NCI-H524 treated with DMSO at 0.1 percent for 48 hours (cell line): ENCODE data around the gene GPR89A.
A peak's percentile ranks its signal among the peaks of the same experiment; 100 is the strongest.
"Not testable (repeated sequence)": the region's sequence is repeated elsewhere in the genome, so short reads cannot be mapped to it uniquely, and the experiment has no call there.

ENCODE experiments used
- DNase-seq: peaks from one replicate; lab custom pipeline; 2025; lab: John Stamatoyannopoulos, UW

Gene GPR89A

GRCh38 chr1:145686078-145686477 is 78.3 kb downstream of the GPR89A start:
- DNase-seq: not testable (repeated sequence)

DNA sequence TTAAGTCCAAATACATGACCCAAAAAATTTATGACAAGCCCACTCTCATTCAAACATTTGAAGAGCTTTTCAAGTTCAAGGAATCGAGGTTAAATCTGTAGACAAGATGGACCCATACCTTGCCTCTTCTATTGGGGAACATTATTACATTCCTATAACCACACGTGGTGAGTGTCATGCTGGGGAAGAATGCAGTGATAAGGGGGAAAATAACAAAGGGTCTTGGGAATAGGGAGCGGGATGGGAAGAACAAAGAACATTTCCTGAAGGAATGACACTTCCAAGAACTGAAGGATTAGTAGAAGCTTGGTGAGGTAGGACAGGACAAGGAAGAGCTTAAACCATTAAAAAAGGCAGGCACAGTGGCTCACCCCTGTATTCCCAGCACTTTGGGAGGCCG is 80.5 kb downstream of the GPR89A start:
- DNase-seq: no peak

DNA sequence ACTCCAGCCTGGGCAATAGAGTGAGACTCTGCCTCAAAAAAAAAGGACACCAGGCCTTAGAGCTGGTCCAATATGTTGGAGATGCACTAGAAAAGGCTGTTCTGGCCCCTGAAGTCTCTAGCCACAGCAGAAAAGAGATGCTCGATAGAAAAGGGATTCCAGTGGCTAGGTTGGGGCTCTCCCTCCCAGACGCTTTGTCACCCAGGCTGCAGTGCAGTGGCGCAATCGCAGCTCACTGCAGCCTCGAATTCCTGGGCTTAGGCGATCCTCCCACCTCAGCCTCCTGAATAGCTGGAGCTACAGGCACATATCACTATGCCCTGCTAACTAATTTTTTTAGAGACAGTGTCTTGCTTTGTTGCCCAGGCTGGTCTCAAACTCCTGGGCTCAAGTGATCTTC is 81.1 kb downstream of the GPR89A start:
- no peak for DNase-seq

DNA sequence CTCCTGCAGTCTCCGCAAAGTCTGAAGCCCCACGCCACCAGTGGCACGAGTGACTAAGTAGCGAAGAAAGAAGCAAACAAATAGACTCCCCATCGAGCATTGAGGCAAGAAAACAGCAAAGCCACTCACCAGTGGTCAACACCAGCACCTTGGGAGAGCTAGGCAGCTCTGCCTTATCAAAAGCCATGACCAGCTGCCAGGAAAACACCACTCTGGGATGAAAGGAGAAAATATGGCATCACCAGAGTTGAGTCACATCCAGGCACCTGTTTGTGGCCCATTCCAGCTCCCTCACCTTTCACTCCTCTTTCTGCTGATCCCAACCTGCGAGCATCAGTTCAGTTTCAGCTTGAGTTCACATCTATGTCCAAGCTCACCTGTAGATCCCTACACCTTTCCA is 82.1 kb downstream of the GPR89A start:
- no peak for DNase-seq

DNA sequence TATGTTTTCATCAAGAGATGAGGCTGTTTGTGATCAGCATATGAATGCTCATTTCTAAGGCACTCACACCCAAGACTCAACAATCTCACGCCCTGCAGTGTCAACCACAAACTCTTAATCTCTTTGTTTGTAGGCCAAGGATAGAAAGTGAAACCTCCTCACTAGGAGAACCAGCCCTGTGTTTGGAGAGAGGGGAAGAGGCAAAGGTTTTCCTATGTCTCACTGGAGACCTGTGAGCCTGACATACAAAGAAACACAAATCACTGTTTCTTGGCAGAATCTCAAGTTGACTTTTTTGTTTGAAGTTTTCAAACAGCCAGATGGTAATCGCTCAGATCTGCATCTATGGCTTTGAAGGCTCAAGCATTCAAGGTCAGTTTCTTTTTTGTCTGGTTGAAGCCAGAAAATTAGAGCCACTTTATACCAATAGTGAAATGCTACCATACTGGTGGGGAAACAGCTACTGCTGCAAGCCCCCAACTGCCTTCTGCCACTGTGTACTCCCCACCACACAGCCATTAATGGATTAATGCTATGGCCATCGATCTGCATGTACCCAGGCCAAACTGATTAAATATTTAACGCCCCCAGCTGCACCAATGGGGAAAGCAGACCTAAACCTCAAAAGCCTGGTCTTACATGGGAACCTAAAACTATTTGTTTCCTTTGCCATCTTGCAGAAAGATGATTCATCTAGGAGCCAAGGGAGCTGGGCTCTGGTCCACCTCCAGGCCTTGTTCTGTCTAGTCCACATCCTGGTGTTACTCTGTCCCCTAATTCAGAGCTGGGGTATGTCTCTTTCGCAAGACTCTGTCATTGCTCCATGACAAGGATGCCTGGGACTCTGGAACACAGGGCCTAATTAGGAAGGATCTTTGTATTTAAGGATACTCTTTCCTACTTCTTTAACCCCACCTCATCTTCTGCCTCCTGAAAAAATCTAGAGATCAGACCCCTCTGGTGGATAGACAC is 83.1 kb downstream of the GPR89A start:
- DNase-seq: no peak

- no peak for DNase-seq
Observed at GRCh38 chr1:145692785-145693443, 85.1 kb downstream of the GPR89A start.

- peak; percentile 29 for DNase-seq
Observed at GRCh38 chr1:145695821-145696629, 88.2 kb downstream of the GPR89A start.

GRCh38 chr1:145696630-145696960 is 88.8 kb downstream of the GPR89A start:
- no peak for DNase-seq

DNA sequence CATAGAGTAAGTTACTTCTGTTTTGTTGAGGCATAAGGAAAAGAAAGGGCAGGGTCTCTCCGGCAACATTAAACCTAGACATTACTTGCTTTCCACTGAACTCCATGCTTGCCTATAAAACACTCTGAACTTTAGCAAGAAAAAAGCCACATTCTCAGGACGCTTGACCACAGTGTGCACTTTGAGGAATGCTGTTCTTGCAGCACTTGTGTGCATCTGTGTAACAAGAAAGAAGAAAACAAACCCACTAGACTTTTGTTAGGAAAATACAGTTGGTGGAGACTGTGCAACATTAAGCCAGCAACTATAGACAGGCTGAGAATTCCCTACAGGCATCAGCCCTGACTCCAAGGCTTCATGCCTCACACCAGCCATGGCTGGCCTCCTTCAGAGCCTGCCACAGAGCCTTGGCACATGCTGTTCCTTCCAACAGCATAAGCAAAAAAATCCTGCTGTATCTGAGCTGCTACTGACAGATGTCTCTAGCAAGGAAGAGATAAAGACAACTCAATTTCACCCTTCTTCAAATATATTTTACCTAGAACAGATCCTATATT is 93.6 kb downstream of the GPR89A start:
- DNase-seq: no peak

GRCh38 chr1:145702052-145702451 is 94.3 kb downstream of the GPR89A start:
- no peak for DNase-seq

DNA sequence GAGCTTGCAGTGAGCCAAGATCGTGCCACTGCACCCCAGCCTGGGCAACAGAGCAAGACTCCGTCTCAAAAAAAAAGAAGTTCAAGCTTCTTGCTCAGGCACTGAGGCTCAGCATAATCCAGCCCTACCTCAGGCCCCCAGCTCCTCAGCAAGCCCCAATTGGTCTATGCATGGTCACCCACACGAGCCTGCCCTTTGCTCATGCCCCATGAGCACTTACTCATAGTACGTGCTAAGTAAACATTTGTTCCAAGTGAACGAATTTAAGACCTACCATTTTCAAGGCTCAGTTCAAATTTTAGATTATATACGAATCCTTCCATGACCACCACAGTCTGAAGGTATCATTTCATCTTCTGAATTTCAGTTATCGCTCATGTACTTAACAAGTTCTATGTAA is 95.0 kb downstream of the GPR89A start:
- no peak for DNase-seq

- no peak for DNase-seq
Observed at GRCh38 chr1:145705622-145706021, 97.8 kb downstream of the GPR89A start.

- DNase-seq: no peak
Observed at GRCh38 chr1:145706086-145706664, 98.4 kb downstream of the GPR89A start.

GRCh38 chr1:145707183-145707867 is 99.5 kb downstream of the GPR89A start, which contains the start of gene PDZK1:
PDZK1 (minus strand) TSS chr1:145707368; CDS start chr1:145688021, 19,347 bp downstream.
- no peak for DNase-seq

- no peak for DNase-seq
Observed at GRCh38 chr1:145708063-145708462, 100.3 kb downstream of the GPR89A start.

DNA sequence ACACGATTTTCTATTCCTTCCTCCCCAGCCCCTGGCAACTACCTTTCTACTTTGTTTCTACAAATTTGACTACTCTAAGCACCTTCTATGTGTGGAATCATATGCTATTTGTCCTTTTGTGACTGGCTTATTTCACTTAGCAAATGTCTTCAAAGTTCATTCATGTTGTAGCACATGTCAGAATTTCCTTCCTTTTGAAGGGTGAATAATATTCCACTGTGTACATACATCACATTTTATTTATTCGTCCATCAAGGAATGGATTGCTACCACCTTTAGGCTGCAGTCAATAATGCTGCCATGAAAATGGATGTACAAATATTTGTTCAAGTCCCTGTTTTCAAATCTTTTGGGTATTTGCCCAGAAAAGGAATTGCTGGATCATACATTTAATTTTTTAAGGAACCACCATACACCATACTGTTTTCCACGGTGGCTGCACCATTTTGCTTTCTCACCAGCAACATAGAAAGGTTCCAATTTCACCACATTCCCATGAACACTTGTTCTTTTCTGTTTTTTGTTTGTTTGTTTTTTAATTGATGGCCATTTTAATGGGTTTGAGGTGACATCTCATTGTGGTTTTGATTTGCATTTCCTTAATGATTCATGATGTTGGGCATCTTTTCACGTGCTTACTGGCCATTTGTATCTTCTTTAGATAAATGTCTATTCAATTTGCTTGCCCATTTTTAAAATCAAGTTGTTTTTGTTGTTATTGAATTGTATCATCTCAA is 102.7 kb downstream of the GPR89A start:
- no peak for DNase-seq

- DNase-seq: no peak
Observed at GRCh38 chr1:145711213-145711651, 103.4 kb downstream of the GPR89A start.

- no peak for DNase-seq
Observed at GRCh38 chr1:145714524-145715111, 106.8 kb downstream of the GPR89A start.

- no peak for DNase-seq
Observed at GRCh38 chr1:145716641-145717345, 109.0 kb downstream of the GPR89A start.
